OCI-LY7 (cell line): ENCODE measurements around the gene EYS.

Experiments used
- CTCF ChIP-seq: fragments of 200-600 bp; sonication (generic); conservative IDR thresholded peaks from 2 replicates; pipeline ENCODE4 v1.5.1; 2014; ENCODE audit warnings: mild to moderate bottlenecking, antibody characterized with exemption, low read length, moderate library complexity, mixed read lengths
- EZH2phosphoT487 ChIP-seq: fragments of 200-600 bp; sonication (generic); IDR thresholded peaks from 2 replicates; pipeline ENCODE4 v1.6.1; 2018; ENCODE audit warnings: low read depth, borderline replicate concordance, mild to moderate bottlenecking, mixed run types, antibody characterized with exemption, low read length, moderate library complexity, mixed read lengths

DNA sequence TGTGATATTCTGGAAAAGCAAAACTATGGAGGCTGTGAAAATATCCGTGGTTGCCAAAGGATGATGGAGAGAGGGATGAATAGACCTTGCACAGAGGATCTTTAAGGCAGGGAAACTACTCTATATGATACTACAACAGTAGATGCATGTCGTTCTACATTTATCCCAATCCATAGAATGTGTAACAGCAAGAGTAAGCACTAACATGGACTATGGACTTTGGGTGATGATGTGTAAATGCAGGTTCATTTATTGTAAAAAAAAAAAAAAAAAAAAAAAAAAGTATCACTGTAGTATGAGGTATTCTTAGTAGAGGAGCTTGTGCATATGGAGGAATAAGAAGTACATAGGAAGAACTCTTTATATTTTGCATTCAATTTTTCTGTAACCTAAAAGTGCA is 1563.9 kb downstream of the EYS start:
- TF ChIP-seq CTCF (no peak), EZH2phosphoT487 (no peak)
